HG03159 (cell line): Measurements from ENCODE around the gene NUDT17.
"Not testable (repeated sequence)": the region's sequence is repeated elsewhere in the genome, so short reads cannot be mapped to it uniquely, and the experiment has no call there.

ENCODE experiments used
- ATAC-seq: cut with Tn5 transposase; IDR thresholded peaks from one replicate; pipeline ENCODE4 v1.9.1; 2021; ENCODE audit warnings: mild to moderate bottlenecking, moderate library complexity; ENCODE audit not compliant: unreplicated experiment

NUDT17 gene

DNA sequence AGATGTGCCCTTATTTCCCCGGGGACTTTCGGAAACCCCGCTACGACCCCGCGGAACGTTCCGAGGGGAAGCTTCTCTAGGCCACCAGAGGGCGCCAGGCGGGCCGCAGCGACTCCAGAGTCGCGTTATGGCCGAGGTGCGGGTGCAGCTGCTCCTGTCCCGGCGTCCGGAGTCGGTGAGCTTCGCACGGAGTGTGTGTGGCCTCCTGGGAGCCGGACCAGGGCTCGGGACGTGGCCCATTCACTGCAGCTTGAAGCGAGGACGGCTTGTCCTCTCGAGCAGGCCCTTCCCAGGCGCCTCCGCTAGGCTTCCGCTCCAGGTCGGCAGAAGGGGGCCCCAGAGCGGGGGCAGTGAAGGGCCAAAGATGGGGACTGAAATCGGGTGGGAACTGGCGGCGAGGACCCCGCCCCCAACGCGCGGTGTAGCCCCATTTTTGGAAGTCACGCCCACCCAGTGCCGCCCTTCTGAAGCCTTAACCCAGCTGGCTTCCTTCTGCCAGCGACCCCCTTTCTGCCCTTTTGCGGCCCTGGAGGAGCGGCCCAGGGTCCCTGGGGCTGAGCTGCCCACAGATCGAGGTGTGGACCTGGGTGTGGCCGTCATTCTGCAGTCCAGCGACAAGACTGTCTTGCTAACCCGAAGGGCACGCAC, at the start of gene NUDT17:
TSS of gene NUDT17 (plus strand) at position 117 of the 648 bp plus-strand sequence. CDS start at position 128, 11 bp downstream.
- peak; percentile 58 for ATAC-seq

DNA sequence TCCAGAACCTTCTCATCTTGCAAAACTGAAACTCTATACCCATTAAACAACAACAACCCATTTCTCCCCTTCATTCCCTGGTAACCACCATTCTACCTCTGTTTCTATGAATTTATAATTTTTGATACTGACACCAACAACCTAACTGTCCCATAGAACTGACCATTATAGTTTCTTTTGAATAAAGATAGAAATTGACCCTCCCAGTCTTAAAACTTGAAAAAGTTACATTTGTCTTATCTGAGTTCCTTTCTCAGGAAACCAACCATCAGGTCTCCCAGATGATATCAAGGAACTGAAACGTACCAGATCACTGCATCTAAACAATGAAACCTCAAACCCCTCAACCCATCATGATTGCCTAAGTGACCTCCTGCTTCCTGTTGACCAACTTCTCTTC, 48.7 kb upstream of the NUDT17 start:
- ATAC-seq = no peak

DNA sequence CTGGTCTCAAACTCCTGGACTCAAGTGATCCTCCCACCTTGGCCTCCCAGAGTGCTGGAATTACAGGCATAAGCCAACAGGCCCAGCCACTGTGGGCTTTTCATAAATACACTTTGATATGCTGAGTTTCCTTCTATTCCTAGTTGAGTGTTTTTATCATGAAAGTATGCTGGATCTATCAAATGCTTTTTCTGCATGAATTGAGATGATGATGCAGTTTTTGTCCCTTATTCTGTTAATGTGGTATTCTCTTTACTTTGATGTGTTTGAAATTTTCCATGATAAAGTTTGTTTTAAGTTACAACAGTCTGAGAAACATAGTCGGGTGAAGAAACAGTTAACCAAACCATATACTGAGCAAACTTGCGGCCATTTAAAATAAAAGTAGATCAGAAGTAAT, 45.6 kb upstream of the NUDT17 start:
- no peak for ATAC-seq

DNA sequence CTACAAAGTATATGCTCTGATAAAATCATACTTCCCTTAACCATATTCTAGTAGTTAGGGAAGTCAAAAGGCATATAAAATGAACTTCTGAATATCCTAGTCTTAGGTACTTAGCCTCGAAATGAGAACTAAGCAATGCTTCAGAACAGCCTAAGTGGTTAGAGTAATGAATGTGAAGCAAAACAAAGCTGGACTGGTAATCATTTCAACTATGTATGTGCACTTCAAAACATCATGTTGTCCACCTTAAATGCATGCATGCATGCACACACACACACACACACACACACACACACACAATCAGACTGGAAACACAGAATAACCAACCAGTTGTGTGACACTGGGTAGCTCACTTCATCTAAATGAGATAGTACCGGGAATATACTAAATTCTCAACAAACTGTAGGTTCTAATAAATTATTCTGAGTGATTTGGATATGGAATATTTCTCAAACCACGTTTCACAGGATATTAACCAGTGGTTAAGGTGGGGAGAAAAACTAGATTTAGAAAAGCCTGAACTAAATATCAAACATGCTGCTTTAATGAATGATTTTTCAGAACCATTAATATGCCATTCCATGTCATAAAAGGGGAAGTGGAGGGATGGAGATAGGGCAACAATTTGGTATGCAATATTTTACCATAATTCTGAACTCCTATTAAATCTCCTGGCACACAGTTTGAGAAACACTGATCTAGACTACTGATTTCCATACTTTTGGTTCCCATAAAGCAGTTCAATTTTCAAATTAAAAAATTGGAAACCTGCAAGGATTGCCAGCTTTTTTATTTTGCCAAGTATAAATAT, 41.0 kb upstream of the NUDT17 start:
- ATAC-seq = no peak

DNA sequence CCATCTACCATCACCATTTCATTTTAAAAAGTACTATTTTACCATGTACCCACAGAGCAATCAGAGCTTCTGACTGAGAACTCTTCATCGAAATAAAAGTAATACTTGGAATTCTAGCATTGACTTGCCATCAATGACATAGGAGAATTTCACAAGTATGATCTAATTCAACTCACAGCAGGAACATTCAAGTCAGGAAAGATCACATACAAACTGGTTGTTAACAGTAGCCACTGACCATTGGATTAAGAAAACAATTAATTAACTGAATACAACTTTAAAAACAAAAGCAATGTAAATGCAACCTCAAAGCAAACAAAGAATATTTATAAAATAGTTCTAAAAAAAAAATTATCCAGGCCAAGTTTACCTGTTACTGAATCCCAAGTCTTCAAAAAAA, 40.4 kb upstream of the NUDT17 start:
- no peak for ATAC-seq

GRCh38 chr1:145806408-145806807, 39.0 kb upstream of the NUDT17 start:
- no peak for ATAC-seq

DNA sequence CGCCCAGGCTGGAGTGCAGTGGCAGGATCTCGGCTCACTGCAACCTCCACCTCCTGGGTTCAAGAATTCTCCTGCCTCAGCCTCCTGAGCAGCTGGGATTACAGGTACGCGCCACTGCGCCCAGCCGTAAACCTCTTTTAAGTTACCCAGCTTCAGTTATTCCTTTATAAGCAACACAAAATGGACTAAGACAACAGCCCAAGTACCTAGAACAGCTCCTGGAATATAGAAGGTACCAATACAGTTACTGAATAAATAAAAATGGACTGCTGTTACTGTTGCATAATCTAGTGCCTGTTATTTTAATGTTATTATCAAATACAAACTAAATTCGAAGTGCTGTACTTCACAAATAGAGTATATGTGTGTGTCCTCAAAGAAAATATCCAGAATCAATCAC, 38.6 kb upstream of the NUDT17 start:
- ATAC-seq = no peak

DNA sequence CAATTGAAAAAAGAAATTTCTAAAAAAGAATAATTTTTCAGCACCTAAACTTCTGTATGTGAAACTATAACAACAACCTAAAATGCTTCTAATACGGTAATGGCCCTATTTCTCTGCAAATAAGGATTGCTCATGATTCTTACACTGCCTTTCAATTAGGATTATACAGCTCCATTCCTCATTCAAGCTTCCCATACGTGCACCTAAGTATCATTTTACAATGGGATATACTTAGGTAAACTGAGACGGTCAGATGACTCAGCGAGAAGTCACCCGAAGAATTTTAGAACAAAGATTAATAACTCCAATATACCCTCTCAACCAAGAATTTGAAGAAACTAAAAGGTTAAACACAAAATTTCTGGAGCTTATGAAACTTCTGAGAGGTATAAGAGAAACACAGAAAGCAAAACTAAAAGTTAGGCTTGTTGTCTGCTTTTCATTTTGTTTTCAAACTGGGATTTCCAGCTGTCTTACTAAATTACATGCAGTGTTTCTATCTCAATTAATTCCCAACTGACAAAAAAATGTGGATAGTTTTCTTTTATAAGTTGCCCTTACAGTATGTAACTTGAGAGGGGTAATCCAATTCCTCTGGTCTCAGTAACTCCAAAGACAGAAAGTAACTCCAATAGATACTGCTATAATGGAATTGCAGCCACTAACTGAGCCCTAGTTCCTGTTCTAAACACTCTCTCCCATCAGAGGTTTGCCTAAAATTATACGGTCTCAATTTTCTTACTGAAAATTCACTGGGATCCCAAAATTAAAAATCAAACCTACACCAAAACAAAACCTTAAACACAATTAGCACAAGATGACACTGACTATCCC, 32.2 kb upstream of the NUDT17 start:
- not testable (repeated sequence) for ATAC-seq

GRCh38 chr1:145818095-145818494, 27.3 kb upstream of the NUDT17 start:
- ATAC-seq = not testable (repeated sequence)

GRCh38 chr1:145822779-145823331, 22.6 kb upstream of the NUDT17 start:
- not testable (repeated sequence) for ATAC-seq

DNA sequence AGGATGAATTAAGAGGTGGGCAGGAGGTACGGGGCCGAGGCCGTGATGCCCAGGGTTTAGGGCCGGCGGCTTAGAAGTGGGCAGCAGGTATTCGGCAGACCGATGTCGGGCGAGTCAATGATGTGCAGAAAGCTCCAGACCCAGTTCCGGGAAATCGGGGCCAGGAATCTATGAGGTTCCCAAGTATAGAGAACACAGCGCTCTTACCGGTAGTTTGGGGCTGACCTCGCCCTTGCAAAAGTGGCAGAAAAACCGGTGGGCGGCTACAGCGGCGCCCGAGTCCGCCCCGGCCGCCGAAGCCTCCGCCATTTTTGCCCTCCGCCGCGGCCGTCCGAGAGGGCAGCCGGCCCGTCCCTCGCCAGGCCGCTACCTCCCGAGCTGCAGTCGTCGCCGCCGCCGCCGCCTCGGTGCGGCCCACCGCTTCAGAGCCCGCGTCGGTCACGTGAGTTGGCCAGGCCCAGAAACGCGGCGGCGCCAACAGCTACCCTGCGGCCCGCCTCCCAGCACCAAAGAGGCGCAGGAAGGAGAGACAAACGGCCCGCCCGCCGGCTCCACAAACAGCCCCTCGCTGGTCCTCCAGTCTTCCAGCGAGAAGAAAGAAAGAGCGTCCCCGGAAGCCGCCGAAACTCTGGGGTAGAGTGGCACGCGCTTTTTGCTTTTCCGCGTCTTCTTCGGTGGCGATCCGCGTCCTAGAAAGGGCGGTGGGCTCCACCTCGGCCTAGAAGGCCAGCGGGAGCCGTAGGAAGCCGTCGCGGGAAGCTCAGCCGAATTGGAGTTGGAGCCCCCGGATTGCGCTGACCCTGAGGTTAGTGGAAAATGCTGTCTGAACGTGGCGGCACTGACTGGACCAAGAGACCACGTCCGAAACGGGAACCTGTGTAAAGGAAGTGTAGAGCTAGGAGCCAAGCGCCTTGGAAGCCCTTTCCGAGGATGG, 21.6 kb upstream of the NUDT17 start, which contains the start of the genes POLR3C and RNF115:
TSS of gene POLR3C (plus strand) at position 636 of the 934 bp plus-strand sequence. CDS start 1,577 bp downstream, outside the sequence.
TSS of gene RNF115 (minus strand) at position 531 of the 934 bp plus-strand sequence. CDS start at position 309, 222 bp downstream.
- peak; percentile 80 for ATAC-seq

GRCh38 chr1:145824499-145824842, 21.0 kb upstream of the NUDT17 start:
- no peak for ATAC-seq

- ATAC-seq = no peak
Observed at GRCh38 chr1:145826030-145826429, 19.4 kb upstream of the NUDT17 start.

DNA sequence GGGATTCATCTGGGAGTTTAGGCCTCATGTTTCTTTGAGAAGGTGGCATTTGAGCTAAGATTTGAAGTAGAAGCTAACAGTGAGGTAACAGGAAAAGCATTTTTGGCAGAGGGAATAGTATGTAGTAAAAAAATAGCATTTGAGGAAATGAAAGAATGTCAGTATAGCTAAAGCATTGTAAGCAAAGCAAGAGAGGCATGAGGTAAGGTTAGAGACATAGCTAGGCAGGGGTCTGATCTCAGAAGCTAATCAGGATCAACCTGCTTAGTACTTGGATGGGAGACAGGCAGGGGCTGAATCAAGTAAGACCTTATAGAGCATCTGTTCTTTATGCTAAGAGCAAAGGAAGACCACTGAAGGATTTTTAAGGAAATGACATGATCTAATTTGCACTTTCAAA, 17.5 kb upstream of the NUDT17 start:
- ATAC-seq = no peak

DNA sequence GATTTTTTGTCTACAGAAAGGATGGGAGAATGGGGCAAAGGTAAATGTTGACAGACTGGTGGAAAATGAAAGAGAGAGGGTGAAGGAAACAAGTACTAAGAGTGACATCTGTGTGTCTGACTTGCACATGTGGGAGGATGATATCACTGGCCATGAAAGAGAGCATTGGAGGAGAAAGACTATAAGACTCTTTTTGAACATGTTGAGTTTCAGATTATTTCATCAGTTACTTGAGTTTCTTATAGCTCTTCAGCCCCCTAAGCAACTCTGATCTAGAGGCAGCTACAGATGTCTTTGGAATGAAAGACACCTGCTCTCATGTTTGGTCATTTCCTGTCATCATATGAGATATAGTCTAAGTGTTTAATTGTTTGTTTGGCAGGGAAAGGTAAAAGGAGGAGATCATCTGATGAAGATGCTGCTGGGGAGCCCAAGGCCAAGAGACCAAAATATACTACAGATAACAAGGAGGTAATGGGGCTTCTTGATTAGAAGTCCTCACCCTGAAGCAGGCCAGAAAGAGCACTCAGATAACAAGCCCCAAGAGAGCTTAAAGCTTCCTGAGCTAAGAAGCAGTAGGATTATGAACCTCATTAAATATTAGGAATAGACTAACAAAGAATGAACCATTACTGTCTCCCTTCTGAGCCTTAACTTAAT, 16.9 kb upstream of the NUDT17 start:
- ATAC-seq = no peak

- not testable (repeated sequence) for ATAC-seq
Observed at GRCh38 chr1:145830810-145831209, 14.6 kb upstream of the NUDT17 start.

DNA sequence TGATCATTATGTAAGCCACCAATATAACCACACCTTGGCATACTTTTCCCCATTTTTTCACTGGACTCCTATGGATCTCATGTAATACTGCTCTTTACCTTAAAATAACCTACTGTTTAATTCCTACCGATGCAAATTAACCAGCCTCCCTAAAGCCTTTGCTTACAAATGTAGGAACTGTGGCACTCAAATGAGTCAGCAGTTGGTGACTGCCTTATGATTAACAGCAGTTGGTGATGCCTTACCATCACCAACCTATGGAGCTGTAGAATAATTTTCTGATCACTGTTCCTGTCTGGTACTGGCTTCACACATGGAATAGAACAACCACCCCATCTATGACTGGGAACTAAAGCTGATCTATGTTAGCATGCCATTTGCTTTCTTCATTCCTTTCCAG, 7.8 kb upstream of the NUDT17 start:
- no peak for ATAC-seq

- ATAC-seq = no peak
Observed at GRCh38 chr1:145843031-145843430, 2.4 kb upstream of the NUDT17 start.

DNA sequence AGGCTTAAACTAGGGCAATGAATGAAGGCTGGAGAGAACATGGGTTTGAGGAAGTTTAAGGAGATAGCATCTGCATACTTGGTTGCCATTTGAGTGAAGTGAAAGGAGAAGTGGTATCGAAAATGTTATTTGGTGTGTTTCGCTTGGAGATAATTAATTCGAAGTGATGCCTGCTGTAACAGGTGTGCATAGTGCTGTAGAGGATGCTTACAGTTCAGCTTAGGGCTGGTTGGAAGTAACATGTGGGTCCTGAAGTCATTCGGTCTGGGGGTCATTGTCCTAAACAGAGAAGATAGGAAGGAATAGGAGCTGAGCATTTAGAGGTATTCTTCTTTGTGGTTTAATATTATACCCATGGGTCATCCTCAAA, 301 bp upstream of the NUDT17 start:
- ATAC-seq = peak; percentile 83
